ENCODE data around the gene ANKRD40. TPM values are rescaled to one million over a fixed set of nuclear protein-coding genes. Genes with fewer than 3 reads are reported as not detected.
"Not testable (repeated sequence)": the region's sequence is repeated elsewhere in the genome, so short reads cannot be mapped to it uniquely, and the experiment has no call there.

Gene ANKRD40
- total RNA-seq, 3 donors from 2014 or later: 26.8 to 86.0 (median 29.6) TPM

DNA sequence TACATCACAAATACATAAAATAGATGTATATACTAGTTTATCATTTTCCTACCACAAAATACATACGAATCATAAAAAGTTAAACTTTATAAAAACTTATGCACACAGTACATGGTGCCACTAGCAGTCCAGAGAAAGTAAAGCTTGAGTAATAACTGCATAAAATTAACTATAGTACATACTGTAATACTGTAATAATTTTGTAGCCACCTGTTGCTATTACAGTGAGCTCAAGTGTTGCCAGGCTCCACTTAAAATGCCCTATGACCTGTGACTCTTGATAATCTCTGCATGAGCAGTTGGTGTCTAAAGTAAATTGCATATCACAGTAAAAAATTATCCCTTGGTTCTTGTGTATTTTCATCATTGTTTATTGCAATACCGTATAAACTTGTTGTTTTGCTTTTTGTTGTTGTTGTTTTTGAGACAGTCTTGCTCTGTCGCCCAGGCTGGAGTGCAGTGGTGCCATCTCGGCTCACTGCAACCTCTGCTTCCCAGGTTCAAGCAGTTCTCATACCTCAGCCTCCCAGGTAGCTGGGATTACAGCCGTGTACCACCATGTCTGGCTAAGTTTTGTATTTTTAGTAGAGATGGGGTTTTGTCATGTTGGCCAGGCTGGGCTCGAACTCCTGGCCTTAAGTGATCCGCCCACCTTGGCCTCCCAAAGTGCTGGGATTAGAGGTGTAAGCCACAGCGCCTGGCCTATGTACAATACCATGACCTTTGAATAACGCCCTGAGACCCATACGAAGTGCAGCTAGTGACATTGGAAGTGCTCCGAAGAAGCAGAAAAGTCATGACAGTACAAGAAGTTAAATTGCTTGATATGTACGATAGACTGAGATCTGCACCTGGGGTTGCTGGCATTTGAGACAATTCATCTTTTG, 18.3 kb upstream of the ANKRD40 start:
- Histone ChIP-seq H3K4me1 (ENCODE audit: low read depth) (peaks cover 85% of the 10 kb centered on the region), H3K4me3 (no peak overlapping the region), H3K36me3 (ENCODE audit: low read depth) (no peaks in the 10 kb centered on the region), H3K9me3 (no peaks in the 10 kb centered on the region)
- DNase-seq (no peak), ATAC-seq (peak; percentile 53)
- intact Hi-C loops (cut with DNase I, micrococcal nuclease): no loop called here
- TF ChIP-seq, protein P1, sequence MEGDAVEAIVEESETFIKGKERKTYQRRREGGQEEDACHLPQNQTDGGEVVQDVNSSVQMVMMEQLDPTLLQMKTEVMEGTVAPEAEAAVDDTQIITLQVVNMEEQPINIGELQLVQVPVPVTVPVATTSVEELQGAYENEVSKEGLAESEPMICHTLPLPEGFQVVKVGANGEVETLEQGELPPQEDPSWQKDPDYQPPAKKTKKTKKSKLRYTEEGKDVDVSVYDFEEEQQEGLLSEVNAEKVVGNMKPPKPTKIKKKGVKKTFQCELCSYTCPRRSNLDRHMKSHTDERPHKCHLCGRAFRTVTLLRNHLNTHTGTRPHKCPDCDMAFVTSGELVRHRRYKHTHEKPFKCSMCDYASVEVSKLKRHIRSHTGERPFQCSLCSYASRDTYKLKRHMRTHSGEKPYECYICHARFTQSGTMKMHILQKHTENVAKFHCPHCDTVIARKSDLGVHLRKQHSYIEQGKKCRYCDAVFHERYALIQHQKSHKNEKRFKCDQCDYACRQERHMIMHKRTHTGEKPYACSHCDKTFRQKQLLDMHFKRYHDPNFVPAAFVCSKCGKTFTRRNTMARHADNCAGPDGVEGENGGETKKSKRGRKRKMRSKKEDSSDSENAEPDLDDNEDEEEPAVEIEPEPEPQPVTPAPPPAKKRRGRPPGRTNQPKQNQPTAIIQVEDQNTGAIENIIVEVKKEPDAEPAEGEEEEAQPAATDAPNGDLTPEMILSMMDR (IDR thresholded peaks at IDR 0.05): no peak

DNA sequence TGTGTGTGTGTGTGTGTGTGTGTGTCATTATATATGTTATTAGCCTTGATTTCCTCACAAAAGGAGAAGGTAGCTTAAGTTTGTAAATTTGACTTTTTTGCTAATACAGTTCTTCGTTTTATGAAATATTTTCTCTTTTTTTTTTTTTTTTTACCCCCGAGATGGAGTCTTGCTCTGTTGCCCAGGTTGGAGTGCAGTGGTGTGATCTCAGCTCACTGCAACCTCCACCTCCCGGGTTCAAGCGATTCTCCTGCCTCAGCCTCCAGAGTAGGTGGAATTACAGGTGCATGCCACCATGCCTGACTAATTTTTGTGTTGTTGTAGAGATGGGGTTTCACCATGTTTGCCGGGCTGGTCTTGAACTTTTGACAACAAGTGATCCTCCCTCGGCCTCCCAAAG, 16.9 kb upstream of the ANKRD40 start:
- peaks cover 78% of the 10 kb centered on the region for H3K4me1 ChIP-seq (ENCODE audit: low read depth)
- H3K9me3 ChIP-seq; intact Hi-C loops (cut with DNase I, micrococcal nuclease); H3K4me3 ChIP-seq; DNase-seq; ATAC-seq; H3K36me3 ChIP-seq (ENCODE audit: low read depth): not testable (repeated sequence)

DNA sequence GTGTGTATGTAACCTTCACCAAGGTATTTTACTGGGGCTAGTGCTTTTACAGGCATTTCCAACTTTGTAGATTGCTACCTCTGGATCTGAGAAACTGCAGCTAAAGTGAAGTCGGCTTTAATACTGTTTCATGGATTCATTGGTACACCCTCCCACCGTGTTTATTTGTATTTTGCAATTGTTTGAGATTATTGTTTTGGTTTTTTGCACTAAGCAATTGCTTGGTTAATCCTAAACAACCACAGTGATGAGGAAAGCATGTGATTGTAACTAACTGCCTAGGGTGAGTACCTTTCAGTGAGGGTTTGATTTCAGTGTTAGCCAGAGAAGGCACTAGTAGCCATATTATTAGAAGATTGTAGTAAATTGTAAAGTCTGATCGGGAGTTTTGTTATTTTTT, 15.0 kb upstream of the ANKRD40 start:
- DNase-seq: no peak
- no peaks in the 10 kb centered on the region for H3K36me3 ChIP-seq (ENCODE audit: low read depth)
- H3K9me3 ChIP-seq: no peaks in the 10 kb centered on the region
- H3K4me1 ChIP-seq (ENCODE audit: low read depth): peaks cover 60% of the 10 kb centered on the region
- no peak overlapping the region for H3K4me3 ChIP-seq
- ATAC-seq: no peak
- intact Hi-C loops (cut with DNase I, micrococcal nuclease): no loop called here
- TF ChIP-seq, protein P1 (IDR thresholded peaks at IDR 0.05): no peak

DNA sequence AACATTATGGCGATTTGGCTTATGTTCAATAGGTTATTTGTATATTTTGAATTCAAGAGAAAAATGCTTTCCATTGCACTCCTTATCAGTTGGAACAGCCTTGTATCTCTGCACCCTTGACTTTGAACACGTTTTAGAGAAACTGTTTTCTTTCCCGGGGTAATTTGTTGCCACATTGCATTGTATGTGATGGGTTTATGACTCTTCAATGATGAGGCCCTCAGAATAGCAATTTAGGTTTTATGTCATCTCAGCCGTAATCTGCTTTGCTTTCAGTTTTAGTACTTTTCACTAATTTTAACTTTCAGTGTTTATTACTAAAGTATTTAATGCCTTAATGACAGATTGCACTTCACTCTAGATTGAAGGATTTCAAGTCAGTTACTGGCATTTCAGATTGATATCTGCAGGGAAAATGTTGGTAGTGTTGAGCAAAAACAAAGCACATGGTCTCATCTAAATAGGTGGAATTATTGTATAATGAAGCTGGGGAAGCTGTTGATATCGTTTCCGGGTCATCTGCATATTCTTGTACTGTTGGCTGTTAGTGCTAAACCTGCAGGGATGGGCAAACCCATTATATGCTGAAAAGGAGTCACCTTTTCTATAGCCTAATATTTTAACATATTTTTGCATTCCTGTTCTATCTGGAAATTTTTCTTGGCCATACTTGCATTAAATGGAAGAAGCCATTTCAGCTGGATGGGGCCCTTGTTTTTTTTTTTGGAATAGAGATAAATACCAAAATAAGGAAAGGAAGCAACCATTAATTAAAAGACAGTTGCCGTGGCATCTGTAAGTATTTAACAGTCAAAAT, 13.7 kb upstream of the ANKRD40 start:
- Histone ChIP-seq H3K4me1 (ENCODE audit: low read depth) (peaks cover 47% of the 10 kb centered on the region), H3K36me3 (ENCODE audit: low read depth) (no peaks in the 10 kb centered on the region), H3K4me3 (no peak overlapping the region), H3K9me3 (no peaks in the 10 kb centered on the region)
- DNase-seq (no peak), ATAC-seq (no peak)
- intact Hi-C loops (cut with DNase I, micrococcal nuclease): no loop called here
- TF ChIP-seq, protein P1 (IDR thresholded peaks at IDR 0.05): no peak

DNA sequence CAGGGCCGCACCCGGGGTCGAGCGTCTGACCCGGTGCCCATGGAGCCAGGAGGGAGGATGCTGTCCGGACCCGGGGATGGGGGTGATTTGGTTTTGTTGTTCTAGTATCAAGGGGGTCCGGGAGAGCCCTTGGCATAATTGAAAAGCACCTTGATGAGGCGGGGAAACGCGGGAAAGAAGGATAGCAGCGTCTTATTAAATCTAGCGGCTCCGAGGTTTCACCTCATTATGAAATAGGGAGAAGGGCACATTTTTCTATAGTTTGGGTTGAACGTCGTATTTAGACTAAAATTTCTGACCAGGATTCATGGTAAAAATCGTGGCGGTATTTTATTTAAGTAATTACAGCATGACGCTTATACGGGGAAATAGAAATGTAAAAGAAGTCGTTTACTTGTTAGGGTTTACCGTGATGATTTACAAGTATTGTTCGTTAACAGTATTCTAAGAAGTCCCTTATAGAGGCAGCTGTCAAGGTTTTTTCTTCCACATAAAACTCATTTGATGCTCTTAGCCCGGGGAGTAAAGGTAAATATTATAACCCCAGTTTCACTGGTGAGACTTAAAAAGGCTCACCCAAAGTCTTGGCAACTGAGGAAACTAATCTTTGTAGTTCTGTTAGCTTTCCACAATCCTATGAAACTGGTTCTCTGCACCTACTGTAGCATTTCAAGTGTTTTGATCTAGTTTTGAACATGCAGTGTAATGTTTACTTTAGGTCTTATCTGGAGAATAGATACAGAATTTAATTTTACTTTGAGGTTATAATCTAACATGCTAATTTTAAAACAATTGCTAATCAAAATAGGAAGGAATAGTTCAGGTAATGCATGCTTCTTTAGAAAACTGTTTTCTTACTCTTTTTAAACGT, 12.4 kb upstream of the ANKRD40 start:
- intact Hi-C loops (cut with DNase I, micrococcal nuclease): no loop called here
- H3K4me1 ChIP-seq (ENCODE audit: low read depth): peaks cover 36% of the 10 kb centered on the region

More for the DNA sequence above, 12.4 kb upstream of the ANKRD40 start:
- TF ChIP-seq, protein P1 (IDR thresholded peaks at IDR 0.05): no peak
- H3K4me3 ChIP-seq: peak overlapping the region; percentile 88
- no peaks in the 10 kb centered on the region for H3K36me3 ChIP-seq (ENCODE audit: low read depth)
- DNase-seq (no peak), ATAC-seq (no peak)
- H3K9me3 ChIP-seq: no peaks in the 10 kb centered on the region
